OCI-LY1 (cell line): ENCODE measurements around the gene ANKRD31.

Experiments used
- H2AFZ ChIP-seq: fragments of 200-600 bp; sonication (generic), shearing (Covaris generic); 2 replicates; pipeline ENCODE4 v1.6.0; 2014; ENCODE audit warnings: antibody characterized with exemption, mild to moderate bottlenecking, low read length
- H3F3A ChIP-seq: fragments of 200-600 bp; sonication (generic), shearing (Covaris generic); 2 replicates; pipeline ENCODE4 v1.6.0; 2014; ENCODE audit warnings: mild to moderate bottlenecking, antibody characterized with exemption, low read length, moderate library complexity; ENCODE audit not compliant: insufficient read depth
- H3K27ac ChIP-seq: fragments of 200-600 bp; sonication (generic); 2 replicates; pipeline ENCODE4 v1.5.1; 2014; ENCODE audit warnings: low read length, mixed run types, mild to moderate bottlenecking, low read depth; ENCODE audit not compliant: poor library complexity, severe bottlenecking
- H3K27me3 ChIP-seq: fragments of 200-600 bp; sonication (generic); 2 replicates; pipeline ENCODE4 v1.6.0; 2014; ENCODE audit warnings: antibody characterized with exemption, mild to moderate bottlenecking, low read length, moderate library complexity; ENCODE audit not compliant: insufficient read depth
- H3K36me3 ChIP-seq: fragments of 200-600 bp; sonication (generic); 2 replicates; pipeline ENCODE4 v1.6.1; 2014; ENCODE audit warnings: mild to moderate bottlenecking, antibody characterized with exemption, low read length, moderate library complexity, mixed read lengths; ENCODE audit not compliant: insufficient read depth
- H3K4me1 ChIP-seq: fragments of 200-600 bp; sonication (generic); 2 replicates; pipeline ENCODE4 v1.5.1; 2014; ENCODE audit warnings: mild to moderate bottlenecking, low read length, moderate library complexity; ENCODE audit not compliant: insufficient read depth, severe bottlenecking
- H3K4me2 ChIP-seq: fragments of 200-600 bp; sonication (generic), shearing (Covaris generic); 2 replicates; pipeline ENCODE4 v1.6.1; 2014; ENCODE audit warnings: low read length
- H3K4me3 ChIP-seq: fragments of 200-600 bp; sonication (generic); 2 replicates; pipeline ENCODE4 v1.5.1; 2014; ENCODE audit warnings: low read length, low read depth, mild to moderate bottlenecking, mixed read lengths; ENCODE audit not compliant: poor library complexity, severe bottlenecking
- H3K79me2 ChIP-seq: fragments of 200-600 bp; shearing (Covaris generic); 2 replicates; pipeline ENCODE4 v1.6.1; 2016; ENCODE audit warnings: mixed run types, low read length, mixed read lengths; ENCODE audit not compliant: insufficient read depth
- H3K9ac ChIP-seq: fragments of 200-600 bp; sonication (generic), shearing (Covaris generic); 2 replicates; pipeline ENCODE4 v1.6.1; 2014; ENCODE audit warnings: mild to moderate bottlenecking, low read length, mixed read lengths
- H3K9me2 ChIP-seq: fragments of 200-600 bp; sonication (generic), shearing (Covaris generic); 2 replicates; pipeline ENCODE4 v1.6.1; 2014; ENCODE audit warnings: low read depth, mild to moderate bottlenecking, low read length, mixed read lengths
- H3K9me3 ChIP-seq: fragments of 200-600 bp; shearing (Covaris generic); 2 replicates; pipeline ENCODE4 v1.6.1; 2014; ENCODE audit warnings: low read length, mixed read lengths
- H4K20me1 ChIP-seq: fragments of 200-600 bp; sonication (generic), shearing (Covaris generic); 2 replicates; pipeline ENCODE4 v1.6.0; 2016; ENCODE audit warnings: mild to moderate bottlenecking, low read length; ENCODE audit not compliant: insufficient read depth
- EZH2 ChIP-seq: fragments of 200-600 bp; sonication (generic), shearing (Covaris generic); IDR thresholded peaks from 2 replicates; pipeline ENCODE4 v1.8.0; 2017; ENCODE audit warnings: borderline replicate concordance, mixed run types, mild to moderate bottlenecking, antibody characterized with exemption, low read length, moderate library complexity, mixed read lengths
- TF ChIP-seq, protein P1 (sequence below): fragments of 200-600 bp; sonication (generic), shearing (Covaris generic); IDR thresholded peaks from 2 replicates; pipeline ENCODE4 v1.5.1; 2017; ENCODE audit warnings: mild to moderate bottlenecking, antibody characterized with exemption, low read length, moderate library complexity, mixed read lengths

Gene ANKRD31

GRCh38 chr5:75242067-75242466, 5.4 kb upstream of the ANKRD31 start:
- Histone ChIP-seq H3K9me3 (no peaks in the 10 kb centered on the region), H3K4me3 (no peak overlapping the region), H3K27ac (no peak overlapping the region), H3F3A (no peaks in the 10 kb centered on the region), H3K36me3 (no peaks in the 10 kb centered on the region), H3K27me3 (no peaks in the 10 kb centered on the region), H3K9me2 (no peaks in the 10 kb centered on the region), H3K4me2 (no peak overlapping the region), H3K9ac (no peak overlapping the region), H3K4me1 (peaks cover 5% of the 10 kb centered on the region), H3K79me2 (no peaks in the 10 kb centered on the region), H4K20me1 (no peaks in the 10 kb centered on the region), H2AFZ (no peak overlapping the region)
- TF ChIP-seq, protein P1, sequence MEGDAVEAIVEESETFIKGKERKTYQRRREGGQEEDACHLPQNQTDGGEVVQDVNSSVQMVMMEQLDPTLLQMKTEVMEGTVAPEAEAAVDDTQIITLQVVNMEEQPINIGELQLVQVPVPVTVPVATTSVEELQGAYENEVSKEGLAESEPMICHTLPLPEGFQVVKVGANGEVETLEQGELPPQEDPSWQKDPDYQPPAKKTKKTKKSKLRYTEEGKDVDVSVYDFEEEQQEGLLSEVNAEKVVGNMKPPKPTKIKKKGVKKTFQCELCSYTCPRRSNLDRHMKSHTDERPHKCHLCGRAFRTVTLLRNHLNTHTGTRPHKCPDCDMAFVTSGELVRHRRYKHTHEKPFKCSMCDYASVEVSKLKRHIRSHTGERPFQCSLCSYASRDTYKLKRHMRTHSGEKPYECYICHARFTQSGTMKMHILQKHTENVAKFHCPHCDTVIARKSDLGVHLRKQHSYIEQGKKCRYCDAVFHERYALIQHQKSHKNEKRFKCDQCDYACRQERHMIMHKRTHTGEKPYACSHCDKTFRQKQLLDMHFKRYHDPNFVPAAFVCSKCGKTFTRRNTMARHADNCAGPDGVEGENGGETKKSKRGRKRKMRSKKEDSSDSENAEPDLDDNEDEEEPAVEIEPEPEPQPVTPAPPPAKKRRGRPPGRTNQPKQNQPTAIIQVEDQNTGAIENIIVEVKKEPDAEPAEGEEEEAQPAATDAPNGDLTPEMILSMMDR = no peak
- TF ChIP-seq EZH2 = no peak

- Histone ChIP-seq H3K36me3 (no peaks in the 10 kb centered on the region), H3K27me3 (no peaks in the 10 kb centered on the region), H3F3A (no peaks in the 10 kb centered on the region), H3K9me2 (no peaks in the 10 kb centered on the region), H3K27ac (no peak overlapping the region), H3K4me1 (peaks cover 14% of the 10 kb centered on the region), H3K4me2 (no peak overlapping the region), H3K9ac (no peak overlapping the region), H3K9me3 (no peaks in the 10 kb centered on the region), H2AFZ (no peak overlapping the region), H4K20me1 (no peaks in the 10 kb centered on the region), H3K4me3 (no peak overlapping the region), H3K79me2 (no peaks in the 10 kb centered on the region)
- TF ChIP-seq EZH2 = no peak
- TF ChIP-seq, protein P1 = no peak
These were observed 3.0 kb upstream of the ANKRD31 start for GRCh38 chr5:75239681-75240080.

DNA sequence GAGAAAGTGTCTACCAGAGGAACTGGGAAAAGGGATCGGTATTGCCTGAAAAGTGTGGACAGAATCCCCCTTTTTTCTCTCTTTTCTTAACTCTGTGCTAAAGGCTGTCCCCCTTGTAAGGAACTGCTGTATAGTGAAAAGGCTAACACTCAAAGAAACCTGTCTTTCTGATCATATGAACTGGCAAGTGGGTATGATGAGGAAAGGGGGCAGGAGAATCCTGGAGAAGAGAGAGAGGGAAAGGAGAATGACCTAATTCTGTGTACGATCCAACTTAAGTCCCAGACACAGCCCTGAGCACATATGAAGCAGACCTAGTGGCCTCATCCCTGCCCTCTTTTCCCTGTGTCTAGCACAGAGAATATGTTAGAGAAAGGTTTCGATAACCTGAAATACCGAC, 967 bp downstream of the ANKRD31 start:
- no peaks in the 10 kb centered on the region for H3F3A ChIP-seq
- no peaks in the 10 kb centered on the region for H3K27me3 ChIP-seq
- peaks cover 14% of the 10 kb centered on the region for H3K4me1 ChIP-seq
- no peak overlapping the region for H3K4me3 ChIP-seq
- H3K36me3 ChIP-seq = no peaks in the 10 kb centered on the region
- no peaks in the 10 kb centered on the region for H3K9me3 ChIP-seq
- no peak overlapping the region for H2AFZ ChIP-seq
- no peaks in the 10 kb centered on the region for H3K9me2 ChIP-seq
- no peaks in the 10 kb centered on the region for H3K79me2 ChIP-seq
- no peaks in the 10 kb centered on the region for H4K20me1 ChIP-seq
- no peak overlapping the region; the same call in 1 of the 2 replicates for H3K9ac ChIP-seq
- H3K27ac ChIP-seq = no peak overlapping the region
- no peak for TF ChIP-seq EZH2
- TF ChIP-seq, protein P1 = no peak
- H3K4me2 ChIP-seq = no peak overlapping the region
